Left colon (tissue), 2 donors: ENCODE data around the gene GALNT17. TPM values are rescaled to one million over a fixed set of nuclear protein-coding genes. Genes with fewer than 3 reads are reported as not detected.

Experiments used
- ATAC-seq: fragments of 200-7000 bp; cut with Tn5 transposase; one replicate; pipeline ENCODE4 v1.9.1; 2020; ENCODE audit warnings: mild to moderate bottlenecking, moderate library complexity
- DNase-seq, 2 donors: peaks; one replicate each; pipeline ENCODE4 v3.0.0-alpha.2; 2020
- intact Hi-C, 2 donors: fragments of 100-400 bp; cut with DNase I in 1 of 2; cut with micrococcal nuclease in 1 of 2; formaldehyde crosslinking; loops; one replicate each; pipeline versions ENCODE4 v1.11.2 to v1.14.0; 2022; cut with DNase I, micrococcal nuclease
- total RNA-seq, 2 donors: library from RNA; stranded (reverse); fragmentation: NEBNext Ultra II Directional; extraction: Animal tissue kit (Norgen Biotek cat#: 25700); gene quantifications; one replicate each; pipeline ENCODE4 v1.2.1, GENCODE V29; 2021
- donor health status: DM: no; HTN: no; CAD: no.
- donor health status: DM: yes; HTN: yes; CAD: no.

Gene GALNT17
- total RNA-seq, 2 donors from 2014 or later = 0.37 to 2.8 TPM

DNA sequence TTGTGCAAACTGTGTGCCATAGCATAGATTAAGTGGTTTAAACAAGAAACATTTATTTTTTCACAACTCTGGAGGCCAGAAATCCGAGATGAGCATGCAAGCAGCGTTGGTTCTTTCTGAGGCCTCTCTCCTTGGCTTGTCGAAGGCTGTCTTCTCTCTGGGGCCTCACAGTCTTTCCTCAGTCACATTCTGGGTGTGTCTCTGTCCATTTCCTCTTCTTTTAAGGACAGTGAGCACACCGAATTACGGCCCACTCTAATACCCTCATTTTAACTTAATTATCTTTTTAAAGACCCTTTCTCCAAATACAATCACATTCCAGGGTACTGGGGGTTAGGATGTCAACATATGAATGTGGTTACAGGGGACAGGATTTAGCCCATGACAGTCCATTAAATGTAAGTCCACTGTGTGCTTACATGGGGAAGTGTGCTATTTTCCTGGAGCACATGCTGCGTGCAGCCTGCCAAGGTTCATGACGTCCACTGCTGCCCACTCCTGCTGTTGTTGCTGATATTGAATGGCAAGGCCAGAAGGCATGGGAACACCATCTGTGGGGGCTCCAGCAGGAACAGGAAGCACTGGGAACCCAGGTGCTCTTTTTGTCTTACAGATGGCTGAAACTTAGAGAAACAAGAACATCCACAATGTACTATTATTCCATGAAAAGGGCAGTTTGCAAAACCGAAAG lies 365.5 kb downstream of the GALNT17 start:
- intact Hi-C loops = no loop called here
- no peak for ATAC-seq
- DNase-seq = no peak

DNA sequence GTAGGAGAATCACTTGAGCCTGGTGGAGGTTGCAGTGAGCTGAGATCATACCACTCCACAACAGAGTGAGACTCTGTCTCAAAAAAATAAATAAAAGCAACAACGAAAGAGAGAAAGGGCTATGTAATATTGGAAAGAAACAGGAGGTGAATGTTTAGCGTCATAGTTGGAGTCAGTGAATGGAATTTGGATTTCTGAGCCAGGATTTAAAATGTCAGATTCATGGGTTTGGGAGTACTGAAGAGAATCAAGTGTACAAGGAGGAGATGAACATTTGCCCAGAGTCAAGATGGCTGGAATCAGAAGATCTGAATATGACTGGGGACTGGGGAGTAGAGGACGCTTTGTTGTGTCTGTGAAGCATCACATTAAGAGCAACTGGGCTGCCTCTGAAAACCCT lies 366.4 kb downstream of the GALNT17 start:
- ATAC-seq = no peak
- intact Hi-C loops = no loop called here
- DNase-seq = no peak

DNA sequence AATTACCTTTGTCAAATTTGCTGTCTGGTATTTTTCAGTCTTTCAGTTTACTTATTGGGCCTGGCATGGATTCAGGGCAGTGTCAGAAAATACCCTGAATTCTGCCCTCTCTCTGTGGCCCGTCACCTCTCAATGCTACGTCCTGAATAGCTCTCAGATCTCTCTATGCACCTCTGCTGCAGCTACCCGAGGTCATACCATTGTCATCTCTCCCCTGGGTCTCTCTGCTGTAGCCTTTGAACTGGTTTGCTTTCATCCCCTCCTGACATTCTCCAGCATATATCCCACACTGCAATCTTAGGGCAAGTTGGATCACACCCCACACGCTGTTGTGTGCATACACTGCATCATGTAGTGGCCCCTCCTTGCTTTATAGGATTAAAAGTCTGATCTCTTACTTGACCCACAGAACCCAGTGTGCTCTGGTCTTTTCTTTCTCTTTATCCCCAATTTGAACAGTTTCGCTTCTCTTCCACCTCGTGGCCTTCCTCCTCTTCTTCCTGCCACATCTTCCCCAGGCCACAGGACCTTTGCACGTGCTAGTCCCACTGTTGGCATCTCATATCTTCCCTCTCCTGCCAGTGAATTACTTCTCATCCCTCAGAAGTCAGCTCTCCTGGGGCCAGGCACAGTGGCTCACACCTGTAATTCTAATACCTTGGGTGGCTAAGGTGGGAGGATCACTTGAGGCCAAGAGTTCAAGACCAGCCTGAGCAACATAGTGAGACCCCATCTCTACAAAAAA lies 372.9 kb downstream of the GALNT17 start:
- DNase-seq = no peak
- ATAC-seq = no peak

DNA sequence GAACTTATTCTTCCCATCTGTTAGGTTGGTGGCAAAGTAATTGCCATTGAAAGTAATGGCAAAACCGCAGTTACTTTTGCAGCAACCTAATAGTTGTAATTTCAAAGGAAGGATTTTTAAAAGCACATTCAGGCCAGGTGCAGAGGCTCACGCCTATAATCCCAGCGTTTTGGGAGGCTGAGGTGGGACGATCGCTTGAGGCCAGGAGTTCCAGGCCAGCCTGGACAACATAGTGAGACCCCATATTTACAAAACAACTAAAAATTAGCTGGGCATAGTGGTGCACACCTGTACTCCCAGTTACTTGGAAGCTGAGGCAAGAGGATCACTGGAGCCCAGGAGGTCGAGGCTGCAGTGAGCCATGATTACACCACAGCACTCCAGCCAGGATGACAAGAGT lies 374.9 kb downstream of the GALNT17 start:
- DNase-seq (no peak), ATAC-seq (no peak)
- intact Hi-C loops = no loop called here

More for the DNA sequence above, 372.9 kb downstream of the GALNT17 start:
- intact Hi-C loops = no loop called here

DNA sequence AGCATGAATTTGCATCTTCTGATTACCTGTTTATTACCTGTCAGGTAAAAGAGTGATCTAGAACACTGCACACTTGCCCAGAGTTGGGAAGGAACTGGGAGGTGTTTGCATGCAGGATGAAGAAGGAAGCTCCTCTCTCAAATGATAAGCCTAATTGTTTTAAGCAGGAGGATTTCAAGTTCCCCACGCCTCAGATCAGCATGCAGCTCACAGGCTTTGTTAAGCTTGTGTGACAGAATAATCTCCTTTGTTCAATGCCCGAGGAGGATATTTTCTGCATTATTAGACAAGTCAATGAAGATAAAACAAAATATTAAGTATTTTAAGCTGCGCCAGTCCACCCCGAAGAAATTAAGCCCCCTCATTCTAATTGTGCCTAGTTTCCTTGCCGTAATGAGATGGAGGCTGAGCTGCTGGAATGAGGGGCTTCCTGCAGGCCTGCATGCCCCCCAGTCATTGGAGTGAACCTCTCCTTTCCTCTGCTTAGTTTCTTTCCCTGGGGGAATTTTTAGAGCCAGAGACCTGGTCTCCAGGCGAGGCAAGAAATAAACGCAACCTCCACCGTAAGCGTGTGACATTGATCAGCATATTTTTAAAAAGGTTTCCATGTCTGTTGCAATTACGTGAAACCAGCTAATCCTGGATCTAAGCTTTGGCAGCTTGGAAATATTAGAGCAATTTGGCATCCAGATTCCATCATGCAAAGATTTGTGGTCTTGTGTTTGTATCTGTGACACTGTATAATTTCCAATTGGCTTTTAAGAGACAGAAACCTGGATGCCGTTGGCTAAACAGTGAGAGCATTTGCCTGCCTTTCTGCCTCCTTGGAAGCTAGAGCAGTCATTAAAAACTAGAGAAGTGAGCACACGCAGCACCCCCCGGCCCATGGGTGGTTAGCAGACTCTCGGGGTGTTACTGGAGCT lies 376.0 kb downstream of the GALNT17 start:
- ATAC-seq = no peak
- intact Hi-C loops = no loop called here
- DNase-seq = no peak

DNA sequence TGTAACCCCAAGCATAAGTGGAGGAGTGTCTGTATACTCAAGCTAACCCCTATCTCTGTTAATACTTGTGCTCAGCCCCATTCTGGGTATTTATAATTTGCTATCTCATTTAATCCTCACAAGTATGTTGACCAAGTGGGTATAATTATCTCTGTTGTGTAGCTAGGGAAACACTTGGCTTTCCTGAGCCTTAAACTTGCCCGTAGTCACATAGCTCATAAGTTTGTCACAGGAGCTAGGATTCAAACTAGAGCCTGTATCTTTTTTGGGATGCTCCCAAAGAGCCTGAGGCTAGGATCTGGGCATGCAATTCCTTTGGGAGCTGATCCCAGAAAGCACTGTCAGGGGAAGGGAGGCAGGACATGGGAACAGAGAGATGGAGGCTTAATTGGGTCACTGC lies 377.4 kb downstream of the GALNT17 start:
- ATAC-seq (no peak), DNase-seq (no peak)
- intact Hi-C loops = no loop called here

DNA sequence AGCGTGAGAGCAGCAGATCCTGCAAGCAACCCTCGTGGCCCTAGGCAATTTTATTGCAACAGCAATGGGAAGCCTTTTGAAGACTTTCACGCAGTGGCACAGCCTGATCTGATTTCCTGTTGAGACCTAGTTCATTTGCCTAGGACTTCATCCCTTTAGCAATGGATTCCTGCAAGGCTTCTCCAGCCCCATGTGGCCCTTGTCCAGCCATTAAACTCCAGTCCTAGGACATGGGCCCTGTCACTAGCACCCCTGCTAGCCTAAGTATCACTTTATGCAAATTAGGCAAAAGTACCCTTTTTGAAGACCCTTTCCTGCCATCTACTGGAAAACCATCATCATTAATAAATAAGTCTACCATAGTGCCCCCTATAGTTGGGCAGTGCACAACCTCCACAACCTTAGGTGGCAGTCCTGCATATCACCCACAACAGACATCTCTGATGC lies 379.4 kb downstream of the GALNT17 start:
- ATAC-seq (no peak), DNase-seq (no peak)
- intact Hi-C loops = no loop called here

DNA sequence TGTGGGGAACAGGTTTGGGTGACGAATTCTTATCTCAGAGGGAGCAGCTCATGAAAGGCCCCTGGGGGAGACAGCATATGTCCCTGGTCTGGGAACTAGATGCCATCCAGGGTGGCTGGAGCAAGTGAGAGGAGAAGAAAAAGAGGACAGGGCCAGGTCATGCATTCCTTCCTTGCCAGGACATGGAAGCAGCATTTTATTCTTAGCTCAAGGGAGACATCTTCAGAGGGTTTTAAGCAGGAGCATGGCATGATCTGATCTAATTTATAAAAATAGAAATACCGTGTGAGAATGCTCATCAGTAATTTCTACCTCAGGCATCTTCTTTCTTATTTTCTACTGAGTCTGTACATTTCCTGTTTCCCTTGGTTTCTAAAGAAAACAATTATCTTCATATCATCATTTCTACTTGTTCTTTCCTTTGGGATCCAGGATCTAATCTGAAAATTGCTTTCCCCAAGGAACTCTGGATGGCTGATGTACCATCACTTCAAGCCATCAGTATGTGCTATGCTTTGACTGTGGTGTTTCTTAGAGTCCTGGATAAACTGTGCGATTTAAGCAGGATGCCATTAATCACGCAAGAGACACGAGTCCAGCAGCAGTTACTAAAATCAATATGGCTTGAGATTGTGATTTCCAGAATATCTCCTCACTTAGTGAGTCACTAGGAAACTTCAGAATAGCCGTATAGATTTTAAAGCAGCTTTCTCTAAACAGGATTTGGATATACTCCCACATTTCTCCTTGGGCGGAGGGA lies 386.2 kb downstream of the GALNT17 start:
- ATAC-seq (no peak), DNase-seq (no peak)
- intact Hi-C loops = no loop called here

DNA sequence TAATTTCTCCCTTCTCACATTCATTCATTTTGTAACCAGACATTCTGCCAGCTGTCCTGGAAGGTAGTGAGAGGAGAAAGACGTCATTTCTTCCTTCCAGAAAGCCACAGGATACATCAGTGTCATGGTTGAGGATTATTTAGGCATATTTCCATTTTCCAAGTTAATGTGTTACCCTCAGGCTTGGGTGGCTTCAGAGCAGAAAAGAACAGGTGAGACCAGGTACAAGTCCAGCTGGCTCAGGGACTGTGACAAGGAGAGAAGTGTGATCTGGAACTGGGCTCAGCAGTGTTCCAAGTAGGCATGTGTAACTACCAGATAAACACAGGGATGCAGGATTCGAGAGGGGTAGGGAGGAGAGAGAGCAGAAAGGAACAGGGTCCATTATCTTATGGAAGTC lies 386.9 kb downstream of the GALNT17 start:
- intact Hi-C loops = no loop called here
- DNase-seq (no peak), ATAC-seq (no peak)

DNA sequence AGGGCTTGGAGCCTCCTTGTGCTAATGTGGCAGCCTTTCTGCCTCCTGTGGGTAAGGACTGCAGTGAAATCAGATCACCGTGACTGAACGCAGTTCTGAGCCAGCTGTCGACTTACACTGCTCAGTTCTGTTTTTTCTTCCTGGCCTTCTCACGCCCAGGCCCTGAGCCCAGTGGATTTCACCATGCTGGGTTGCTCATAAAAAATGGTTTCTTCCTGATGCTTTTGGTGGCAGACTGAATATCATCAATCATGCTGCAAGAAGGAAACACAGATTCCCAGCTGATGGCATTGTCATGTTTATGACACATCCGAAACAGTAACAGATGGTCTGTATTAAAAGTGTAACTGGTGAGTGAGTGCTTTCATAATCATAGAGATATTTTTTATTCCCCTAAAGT lies 389.6 kb downstream of the GALNT17 start:
- no peak for ATAC-seq
- DNase-seq = no peak
- intact Hi-C loops = no loop called here

DNA sequence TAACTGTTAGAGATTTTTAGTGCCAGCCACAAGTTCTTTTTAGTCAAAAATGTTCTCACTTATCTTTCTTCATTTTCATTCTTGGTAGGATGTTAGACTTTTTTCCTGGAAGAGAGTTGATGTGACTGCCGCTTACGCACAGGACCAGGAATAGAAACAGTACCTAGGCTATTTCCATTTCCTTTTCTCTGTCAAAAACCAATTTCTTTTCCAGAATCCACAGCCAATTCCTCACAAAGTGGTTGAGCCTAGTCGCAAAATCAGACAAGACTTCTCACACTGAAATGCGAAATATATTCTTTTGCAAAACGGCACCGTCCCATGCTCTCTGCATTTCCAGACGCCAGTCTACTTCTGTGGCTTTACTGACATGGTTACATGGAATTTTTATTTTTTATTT lies 394.2 kb downstream of the GALNT17 start:
- intact Hi-C loops = no loop called here
- ATAC-seq (no peak), DNase-seq (no peak)

DNA sequence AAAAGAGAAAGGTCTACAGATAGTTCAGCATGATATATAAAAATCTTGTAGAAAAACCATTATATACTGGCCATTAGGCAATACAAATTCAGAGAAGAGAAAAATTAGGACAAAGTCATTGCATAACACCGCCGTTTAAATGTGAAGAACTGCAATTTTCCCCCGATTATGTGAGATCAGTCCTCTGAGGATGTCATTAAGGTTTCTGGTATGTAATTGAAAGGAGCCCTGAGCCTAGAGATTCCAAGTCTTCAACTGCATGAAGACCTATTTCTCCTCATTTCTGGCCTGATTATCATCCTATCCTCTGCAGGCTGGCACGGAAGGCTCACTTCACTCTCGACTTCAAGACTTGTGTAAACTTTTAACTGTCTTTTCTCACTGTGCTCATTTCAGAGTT lies 395.3 kb downstream of the GALNT17 start:
- intact Hi-C loops = no loop called here
- DNase-seq (no peak), ATAC-seq (no peak)

DNA sequence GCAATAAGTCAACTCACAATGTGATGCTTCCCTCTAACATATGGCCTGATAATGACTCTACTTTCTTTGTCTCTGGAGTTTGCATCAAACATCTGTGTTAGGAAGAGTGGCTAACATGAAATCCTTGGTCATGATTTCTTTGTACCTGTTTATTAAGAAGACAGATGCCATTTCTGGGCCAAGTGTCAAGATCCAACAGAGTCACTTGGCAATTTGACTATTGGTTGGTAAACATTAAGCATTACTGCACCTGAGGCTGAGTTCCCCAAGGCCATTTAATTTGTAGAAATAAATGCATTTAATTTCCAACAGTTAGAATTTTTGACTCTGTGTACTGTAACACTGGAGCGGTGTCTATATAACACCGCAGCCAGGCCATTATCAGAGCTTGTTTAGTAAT lies 403.7 kb downstream of the GALNT17 start:
- intact Hi-C loops = no loop called here
- ATAC-seq (no peak), DNase-seq (no peak)

DNA sequence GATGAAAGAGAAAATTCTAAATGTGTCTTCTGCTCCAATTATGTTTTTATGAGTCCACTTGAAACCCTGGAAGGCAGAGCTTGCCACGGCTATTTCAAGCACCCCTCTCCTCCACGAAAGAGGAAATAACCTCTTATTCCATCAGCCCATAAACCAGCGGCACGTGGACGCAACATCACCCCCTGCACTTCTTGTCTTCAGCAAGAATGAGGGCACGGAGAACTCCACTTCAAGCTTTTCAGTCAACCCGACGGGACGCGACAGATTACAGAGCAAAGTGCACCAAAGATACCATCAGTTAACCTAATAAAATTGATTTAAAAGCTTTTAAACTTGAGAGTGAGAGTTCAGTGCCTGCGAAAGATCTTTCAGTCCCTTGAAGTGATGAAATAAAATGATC lies 406.3 kb downstream of the GALNT17 start:
- DNase-seq (no peak), ATAC-seq (no peak)
- intact Hi-C loops = no loop called here

DNA sequence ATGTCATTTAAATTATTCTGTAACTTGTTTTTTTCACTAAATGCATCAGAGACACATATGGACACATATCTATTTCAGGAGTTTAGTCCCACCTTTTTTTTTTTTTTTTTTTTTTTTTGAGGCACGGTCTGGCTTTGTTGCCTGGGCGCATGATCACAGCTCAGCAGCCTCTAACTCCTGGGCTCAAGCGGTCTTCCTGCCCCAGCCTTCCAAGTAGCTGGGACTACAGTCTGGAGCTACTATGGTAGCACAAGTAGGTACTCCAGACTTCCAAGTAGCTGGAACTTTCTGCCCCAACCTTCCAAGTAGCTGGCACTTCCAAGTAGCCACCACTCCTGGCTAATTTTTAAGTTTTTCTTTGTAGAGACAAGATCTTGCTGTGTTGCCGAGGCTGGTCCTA lies 407.7 kb downstream of the GALNT17 start:
- intact Hi-C loops = no loop called here
- DNase-seq = no peak

DNA sequence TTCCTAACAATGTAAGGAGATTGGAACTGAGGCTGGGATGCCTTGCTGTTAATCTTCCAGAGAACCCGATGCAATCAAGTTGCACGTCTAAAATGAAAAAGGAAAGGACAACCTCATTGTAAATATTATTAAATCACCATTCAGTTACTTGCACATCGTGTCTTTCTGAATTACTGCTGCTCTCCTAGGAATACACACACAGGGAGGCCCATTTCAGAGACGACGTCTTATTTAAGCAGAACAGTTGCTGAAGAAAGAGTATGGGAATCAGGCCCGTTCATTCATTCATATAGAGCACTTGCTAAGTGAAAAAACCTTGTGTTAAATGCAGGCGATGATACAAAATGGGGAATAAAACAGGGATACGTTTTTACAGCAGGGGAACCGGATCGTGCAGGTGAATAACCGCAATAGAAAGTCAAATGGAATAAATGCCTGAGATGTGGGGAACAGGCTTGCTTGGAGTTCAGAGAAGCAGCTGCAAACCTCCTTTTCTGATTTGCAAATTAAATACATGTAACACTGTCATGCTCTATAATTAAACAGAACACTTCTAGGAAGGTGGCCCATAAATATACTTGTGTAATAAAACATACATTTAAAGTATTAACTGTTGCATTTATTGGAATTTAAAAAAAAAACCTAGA lies 409.9 kb downstream of the GALNT17 start:
- DNase-seq (no peak), ATAC-seq (no peak)
- intact Hi-C loops = no loop called here

More for the DNA sequence above, 407.7 kb downstream of the GALNT17 start:
- ATAC-seq = no peak

DNA sequence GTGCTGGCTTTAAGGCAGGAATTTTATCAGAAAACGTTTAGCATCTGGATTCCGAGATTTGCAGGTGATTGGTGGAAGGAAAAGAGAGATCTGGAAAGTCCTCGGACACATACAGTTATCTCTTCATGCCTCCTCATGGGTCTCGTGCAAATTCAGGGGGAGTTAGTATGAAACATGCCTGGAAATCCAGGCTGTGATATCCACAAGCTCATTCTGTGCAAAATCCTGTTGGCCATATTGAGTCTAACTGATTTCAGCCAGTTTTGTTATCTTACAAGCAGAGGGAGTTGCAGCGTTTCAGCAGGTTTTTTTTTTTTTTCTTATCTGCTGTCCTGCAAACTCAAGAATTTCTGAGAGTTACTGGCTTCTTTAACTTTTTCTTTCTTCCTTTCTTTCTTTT lies 411.5 kb downstream of the GALNT17 start:
- no peak for ATAC-seq
- intact Hi-C loops = no loop called here
- DNase-seq = no peak

DNA sequence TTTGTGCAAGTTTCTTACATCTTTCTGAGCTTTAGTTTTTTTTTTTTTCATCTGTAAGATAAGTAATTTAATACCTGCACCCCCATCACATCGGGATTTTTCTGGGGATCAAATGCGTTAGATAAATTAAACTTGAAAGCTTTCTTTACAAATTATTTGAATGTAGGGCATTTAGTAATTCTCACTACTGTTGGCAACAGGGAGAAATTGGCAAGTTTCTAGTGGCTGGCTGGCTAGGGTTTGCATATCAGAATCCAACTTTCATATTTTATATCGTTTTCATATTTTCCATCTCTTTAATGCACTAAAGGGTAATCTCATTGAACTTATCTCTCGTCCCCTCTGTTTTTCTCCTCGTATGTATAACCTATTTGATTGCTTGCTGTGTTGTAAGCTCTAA lies 412.9 kb downstream of the GALNT17 start:
- intact Hi-C loops = no loop called here
- DNase-seq = no peak
- no peak for ATAC-seq

DNA sequence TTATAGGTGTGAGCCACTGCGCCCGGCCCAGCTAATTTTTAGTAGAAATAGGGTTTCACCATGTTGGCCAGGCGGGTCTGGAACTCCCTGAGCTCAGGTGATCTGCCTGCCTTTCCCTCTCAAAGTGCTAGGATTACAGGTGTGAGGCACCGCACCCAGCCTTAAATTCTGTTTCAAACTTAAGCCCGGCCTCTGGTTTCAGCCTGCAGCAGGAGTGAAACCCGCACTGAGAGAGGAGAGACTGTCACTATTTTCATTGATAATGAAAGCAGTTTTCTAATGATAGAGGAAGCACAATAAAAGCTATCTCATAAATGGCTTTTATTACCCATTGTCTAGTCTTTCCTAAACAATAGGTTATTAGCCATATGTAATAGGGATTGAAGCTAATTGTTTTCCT lies 415.5 kb downstream of the GALNT17 start:
- intact Hi-C loops = no loop called here
- DNase-seq (no peak), ATAC-seq (no peak)
